Testis (tissue), 2 donors: ENCODE results near the gene ZNF92.

Experiments used
- CTCF ChIP-seq, 3 experiments: fragments of 450-650 bp in 2 of 3; fragments of 200-600 bp in 1 of 3; sonication (generic) in 1 of 3; IDR thresholded peaks; one replicate each; pipeline ENCODE4 v1.5.1; 2016 to 2019; ENCODE audit warnings: antibody characterized with exemption in 3 of 3, mild to moderate bottlenecking in 2 of 3, moderate library complexity in 1 of 3
- POLR2A ChIP-seq: fragments of 450-650 bp; IDR thresholded peaks from one replicate; pipeline ENCODE4 v1.6.1; 2017; ENCODE audit warnings: antibody characterized with exemption, mild to moderate bottlenecking, moderate library complexity

- no peak for TF ChIP-seq CTCF (IDR thresholded peaks at IDR 0.05)
- TF ChIP-seq POLR2A: no peak
These were observed 3.8 kb upstream of the ZNF92 start for GRCh38 chr7:65369843-65370242.
